BLaER1 (cell line): Measurements from ENCODE around the gene TIRAP.

ENCODE experiments used
- H3K27ac ChIP-seq: shearing (Covaris generic); formaldehyde crosslinking; 2 replicates; pipeline ENCODE4 v1.8.1; 2022
- H3K27me3 ChIP-seq: shearing (Covaris generic); formaldehyde crosslinking; 2 replicates; pipeline ENCODE4 v1.8.1; 2022
- H3K36me3 ChIP-seq: shearing (Covaris generic); formaldehyde crosslinking; 2 replicates; pipeline ENCODE4 v1.8.1; 2022
- H3K4me1 ChIP-seq: shearing (Covaris generic); formaldehyde crosslinking; 2 replicates; pipeline ENCODE4 v1.8.1; 2022
- H3K4me2 ChIP-seq: shearing (Covaris generic); formaldehyde crosslinking; 2 replicates; pipeline ENCODE4 v1.8.1; 2022
- H3K4me3 ChIP-seq: shearing (Covaris generic); formaldehyde crosslinking; 2 replicates; pipeline ENCODE4 v1.8.1; 2022
- H3K9ac ChIP-seq: shearing (Covaris generic); formaldehyde crosslinking; 2 replicates; pipeline ENCODE4 v1.8.1; 2022
- H3K9me3 ChIP-seq: shearing (Covaris generic); formaldehyde crosslinking; 2 replicates; pipeline ENCODE4 v1.8.1; 2022
- H4K20me1 ChIP-seq: shearing (Covaris generic); formaldehyde crosslinking; 2 replicates; pipeline ENCODE4 v1.8.1; 2022
- Cebpa-rat ChIP-seq: shearing (Covaris generic); IDR thresholded peaks from 2 replicates; pipeline ENCODE4 v1.8.1; 2022

TIRAP gene

GRCh38 chr11:126263489-126263888 lies 19.4 kb upstream of the TIRAP start:
- H3K9ac ChIP-seq = no peak overlapping the region
- H3K4me2 ChIP-seq = no peak overlapping the region
- peaks cover 18% of the 10 kb centered on the region; the same call in 1 of the 2 replicates for H4K20me1 ChIP-seq
- no peak for TF ChIP-seq Cebpa-rat
- peaks cover 11% of the 10 kb centered on the region for H3K4me1 ChIP-seq
- no peaks in the 10 kb centered on the region for H3K9me3 ChIP-seq
- no peaks in the 10 kb centered on the region for H3K27me3 ChIP-seq
- H3K4me3 ChIP-seq = no peak overlapping the region
- peaks cover 84% of the 10 kb centered on the region for H3K36me3 ChIP-seq
- H3K27ac ChIP-seq = no peak overlapping the region

- no peak overlapping the region for H3K27ac ChIP-seq
- H4K20me1 ChIP-seq = peaks cover 18% of the 10 kb centered on the region; the same call in 1 of the 2 replicates
- peaks cover 67% of the 10 kb centered on the region for H3K36me3 ChIP-seq
These were observed 17.1 kb upstream of the TIRAP start for GRCh38 chr11:126265811-126266210.

DNA sequence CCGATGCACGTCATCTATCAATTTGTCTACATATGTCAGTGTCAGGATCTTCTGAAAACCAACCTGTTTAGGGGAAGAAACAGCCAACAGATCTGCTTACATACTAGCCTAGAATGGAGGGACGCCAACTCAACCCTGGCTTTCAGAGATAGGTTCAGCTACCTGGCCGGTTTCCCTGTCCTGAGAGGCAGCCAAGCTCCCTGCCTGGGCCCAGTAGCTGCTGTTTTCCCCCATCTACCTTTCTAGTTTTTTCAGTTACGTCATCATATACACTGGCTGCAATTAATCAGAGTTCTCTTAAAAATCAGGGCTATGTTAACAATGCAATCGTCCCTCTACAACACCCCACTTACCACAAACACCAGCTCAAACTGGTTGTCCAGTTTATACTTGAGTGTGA lies 15.2 kb upstream of the TIRAP start:
- H3K4me2 ChIP-seq = peak overlapping the region; percentile 90
- H3K27me3 ChIP-seq = no peaks in the 10 kb centered on the region
- H3K9ac ChIP-seq = peak overlapping the region; percentile 94
- peak overlapping the region; percentile 92 for H3K27ac ChIP-seq
- TF ChIP-seq Cebpa-rat = no peak
- H3K4me1 ChIP-seq = peaks cover 24% of the 10 kb centered on the region
- H3K9me3 ChIP-seq = no peaks in the 10 kb centered on the region
- peaks cover 65% of the 10 kb centered on the region for H3K36me3 ChIP-seq
- H3K4me3 ChIP-seq = peak overlapping the region; percentile 84
- H4K20me1 ChIP-seq = peaks cover 10% of the 10 kb centered on the region; the same call in 1 of the 2 replicates

More at GRCh38 chr11:126265811-126266210, 17.1 kb upstream of the TIRAP start:
- Histone ChIP-seq H3K4me1 (peaks cover 24% of the 10 kb centered on the region), H3K4me2 (no peak overlapping the region), H3K9ac (no peak overlapping the region), H3K4me3 (no peak overlapping the region), H3K9me3 (no peaks in the 10 kb centered on the region), H3K27me3 (no peaks in the 10 kb centered on the region)
- TF ChIP-seq Cebpa-rat = no peak

DNA sequence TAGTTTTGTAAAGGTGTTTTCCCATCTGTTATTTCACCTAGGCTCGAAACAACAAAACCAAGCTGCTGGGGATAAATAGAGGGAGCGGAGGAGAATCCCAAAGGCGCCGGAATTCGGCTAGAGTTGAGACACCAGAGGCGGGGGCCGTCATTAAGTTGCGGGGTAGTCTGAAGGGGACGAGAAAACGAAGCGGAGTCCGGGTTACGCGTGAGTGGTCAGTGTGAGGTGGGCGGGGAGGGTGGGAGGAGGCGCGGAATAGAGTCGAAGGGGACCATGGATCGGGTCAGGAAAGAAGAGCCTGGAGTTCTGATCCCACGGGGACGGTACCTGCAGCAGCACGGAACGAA lies 14.6 kb upstream of the TIRAP start:
- H3K36me3 ChIP-seq = peaks cover 65% of the 10 kb centered on the region
- no peaks in the 10 kb centered on the region for H3K27me3 ChIP-seq
- peak overlapping the region; percentile 84 for H3K4me3 ChIP-seq
- no peaks in the 10 kb centered on the region for H3K9me3 ChIP-seq
- peak overlapping the region; percentile 92 for H3K27ac ChIP-seq
- H4K20me1 ChIP-seq = peaks cover 6% of the 10 kb centered on the region; the same call in 1 of the 2 replicates
- TF ChIP-seq Cebpa-rat = no peak
- peaks cover 24% of the 10 kb centered on the region for H3K4me1 ChIP-seq
- peak overlapping the region; percentile 90 for H3K4me2 ChIP-seq
- H3K9ac ChIP-seq = peak overlapping the region; percentile 94

- no peaks in the 10 kb centered on the region for H3K27me3 ChIP-seq
- peak within 1 kb of the TSS; percentile 95 for H3K4me2 ChIP-seq
- peak within 1 kb of the TSS; percentile 94 for H3K9ac ChIP-seq
- H3K36me3 ChIP-seq = peaks cover 65% of the 10 kb centered on the region
- H3K9me3 ChIP-seq = no peaks in the 10 kb centered on the region
- H3K27ac ChIP-seq = peak within 1 kb of the TSS; percentile 92
- H3K4me1 ChIP-seq = peaks cover 24% of the 10 kb centered on the region
- no peaks in the 10 kb centered on the region; the same call in 1 of the 2 replicates for H4K20me1 ChIP-seq
- peak within 1 kb of the TSS; percentile 84 for H3K4me3 ChIP-seq
- TF ChIP-seq Cebpa-rat = no peak
These were observed 13.9 kb upstream of the TIRAP start, which contains the start of the genes FOXRED1 and SRPRA for GRCh38 chr11:126268708-126269579. FOXRED1 (plus strand) TSS chr11:126269154; CDS start chr11:126269207, 53 bp downstream. SRPRA (minus strand) TSS chr11:126268895; CDS start chr11:126268804, 91 bp downstream.

DNA sequence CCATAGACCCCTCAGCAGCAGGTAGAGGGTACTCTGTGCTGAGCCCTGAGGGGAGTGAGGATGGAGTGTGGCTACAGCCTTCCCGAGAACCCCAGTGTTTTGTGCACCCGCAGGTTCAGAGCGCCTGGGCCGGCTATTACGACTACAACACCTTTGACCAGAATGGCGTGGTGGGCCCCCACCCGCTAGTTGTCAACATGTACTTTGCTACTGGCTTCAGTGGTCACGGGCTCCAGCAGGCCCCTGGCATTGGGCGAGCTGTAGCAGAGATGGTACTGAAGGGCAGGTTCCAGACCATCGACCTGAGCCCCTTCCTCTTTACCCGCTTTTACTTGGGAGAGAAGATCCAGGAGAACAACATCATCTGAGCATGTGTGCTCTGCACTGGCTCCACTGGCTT lies 5.6 kb upstream of the TIRAP start:
- H3K27ac ChIP-seq = no peak overlapping the region
- H3K4me3 ChIP-seq = no peak overlapping the region
- no peak for TF ChIP-seq Cebpa-rat
- H3K36me3 ChIP-seq = peaks cover 73% of the 10 kb centered on the region
- peaks cover 27% of the 10 kb centered on the region for H3K4me1 ChIP-seq
- H3K4me2 ChIP-seq = no peak overlapping the region
- no peak overlapping the region for H3K9ac ChIP-seq
- H3K27me3 ChIP-seq = no peaks in the 10 kb centered on the region
- H3K9me3 ChIP-seq = no peaks in the 10 kb centered on the region
- H4K20me1 ChIP-seq = no peaks in the 10 kb centered on the region

DNA sequence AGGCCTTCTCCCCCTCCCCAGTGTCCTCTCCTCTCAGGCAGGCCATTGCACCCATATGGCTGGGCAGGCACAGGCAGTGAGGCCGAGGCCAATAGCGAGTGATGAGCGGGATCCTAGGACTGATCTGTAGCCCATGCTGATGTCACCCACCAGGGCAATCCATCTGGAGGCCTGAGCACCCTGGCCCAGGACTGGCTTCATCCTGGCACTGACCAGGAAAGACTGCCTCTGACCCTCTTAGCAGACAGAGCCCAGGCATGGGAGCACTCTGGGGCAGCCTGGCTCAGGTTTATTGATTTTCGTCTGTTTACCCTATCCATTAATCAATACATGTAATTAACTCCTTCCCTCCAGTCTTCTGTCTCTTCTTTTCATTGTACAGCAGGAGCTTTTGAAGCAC lies 5.1 kb upstream of the TIRAP start:
- H3K27ac ChIP-seq = no peak overlapping the region
- no peaks in the 10 kb centered on the region for H4K20me1 ChIP-seq
- H3K4me3 ChIP-seq = no peak overlapping the region
- H3K4me1 ChIP-seq = peaks cover 30% of the 10 kb centered on the region
- no peaks in the 10 kb centered on the region for H3K27me3 ChIP-seq
- peaks cover 69% of the 10 kb centered on the region for H3K36me3 ChIP-seq
- no peak overlapping the region for H3K4me2 ChIP-seq
- no peaks in the 10 kb centered on the region for H3K9me3 ChIP-seq
- TF ChIP-seq Cebpa-rat = no peak
- H3K9ac ChIP-seq = no peak overlapping the region

DNA sequence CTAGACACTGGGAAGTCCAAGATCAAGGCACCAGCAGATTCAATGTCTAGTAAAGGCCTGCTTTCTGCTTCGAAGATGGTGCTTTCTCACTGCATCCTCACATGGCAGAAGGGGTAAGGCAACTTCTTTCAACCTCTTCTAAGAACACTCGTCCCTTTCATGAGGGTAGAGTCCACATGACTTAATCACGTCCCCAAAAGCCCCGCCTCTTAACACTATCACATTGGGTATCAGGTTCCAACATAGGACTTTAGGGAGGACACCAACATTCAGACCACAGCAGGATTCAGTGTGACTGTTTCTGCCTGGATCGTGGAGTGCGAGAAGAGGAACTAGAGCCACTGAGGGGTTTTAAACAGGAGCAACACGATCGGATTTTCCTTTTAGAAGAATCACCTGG lies 3.7 kb upstream of the TIRAP start:
- H3K9me3 ChIP-seq = no peaks in the 10 kb centered on the region
- H3K4me1 ChIP-seq = peaks cover 38% of the 10 kb centered on the region
- H3K27me3 ChIP-seq = no peaks in the 10 kb centered on the region
- no peak overlapping the region for H3K4me2 ChIP-seq
- no peak overlapping the region for H3K4me3 ChIP-seq
- no peak overlapping the region for H3K27ac ChIP-seq
- peaks cover 55% of the 10 kb centered on the region for H3K36me3 ChIP-seq
- no peaks in the 10 kb centered on the region for H4K20me1 ChIP-seq
- no peak overlapping the region for H3K9ac ChIP-seq
- TF ChIP-seq Cebpa-rat = no peak

- Histone ChIP-seq H3K9ac (no peak overlapping the region; the same call in 1 of the 2 replicates), H3K4me1 (peaks cover 46% of the 10 kb centered on the region)
- TF ChIP-seq Cebpa-rat = no peak
These were observed 2.3 kb upstream of the TIRAP start for GRCh38 chr11:126280595-126280994.

GRCh38 chr11:126281245-126281644 lies 1.6 kb upstream of the TIRAP start:
- Histone ChIP-seq H3K9ac (no peak overlapping the region), H3K4me2 (peak overlapping the region; percentile 89), H3K4me1 (peaks cover 46% of the 10 kb centered on the region), H3K9me3 (no peaks in the 10 kb centered on the region), H3K27ac (no peak overlapping the region; the same call in 1 of the 2 replicates), H3K4me3 (no peak overlapping the region), H3K36me3 (peaks cover 34% of the 10 kb centered on the region), H4K20me1 (no peaks in the 10 kb centered on the region), H3K27me3 (no peaks in the 10 kb centered on the region)
- no peak for TF ChIP-seq Cebpa-rat

More at GRCh38 chr11:126280595-126280994, 2.3 kb upstream of the TIRAP start:
- Histone ChIP-seq H3K4me2 (peak overlapping the region; percentile 89), H3K4me3 (no peak overlapping the region), H3K27ac (peak overlapping the region; percentile 50), H3K36me3 (peaks cover 41% of the 10 kb centered on the region), H4K20me1 (no peaks in the 10 kb centered on the region), H3K27me3 (no peaks in the 10 kb centered on the region), H3K9me3 (no peaks in the 10 kb centered on the region)
